HG03520 (cell line): ENCODE data around the gene CTSE.

Experiments
- ATAC-seq: cut with Tn5 transposase; IDR thresholded peaks from one replicate; pipeline ENCODE4 v1.9.1; 2021; ENCODE audit warnings: mild to moderate bottlenecking, moderate library complexity; ENCODE audit not compliant: unreplicated experiment

CTSE gene

DNA sequence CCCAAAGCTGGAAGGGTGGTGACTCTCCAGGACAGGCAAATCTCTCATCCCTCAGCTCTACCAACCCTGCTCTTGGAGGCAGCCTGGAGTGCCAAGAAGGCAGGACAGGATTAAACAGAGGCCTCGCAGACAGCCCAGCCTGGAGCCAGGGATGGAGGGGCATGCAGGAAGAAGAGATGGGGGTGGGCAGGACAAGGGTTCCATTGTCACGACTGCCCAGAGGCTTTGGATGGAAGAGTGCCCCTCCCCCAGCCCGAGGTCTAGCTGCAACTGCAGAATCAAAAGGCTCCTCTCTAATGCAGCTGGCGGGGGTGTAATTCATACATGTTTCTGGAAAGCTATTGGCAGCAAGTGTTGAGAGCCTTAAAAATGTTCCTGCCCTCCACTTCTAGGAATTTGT is 29.3 kb downstream of the CTSE start:
- no peak for ATAC-seq

DNA sequence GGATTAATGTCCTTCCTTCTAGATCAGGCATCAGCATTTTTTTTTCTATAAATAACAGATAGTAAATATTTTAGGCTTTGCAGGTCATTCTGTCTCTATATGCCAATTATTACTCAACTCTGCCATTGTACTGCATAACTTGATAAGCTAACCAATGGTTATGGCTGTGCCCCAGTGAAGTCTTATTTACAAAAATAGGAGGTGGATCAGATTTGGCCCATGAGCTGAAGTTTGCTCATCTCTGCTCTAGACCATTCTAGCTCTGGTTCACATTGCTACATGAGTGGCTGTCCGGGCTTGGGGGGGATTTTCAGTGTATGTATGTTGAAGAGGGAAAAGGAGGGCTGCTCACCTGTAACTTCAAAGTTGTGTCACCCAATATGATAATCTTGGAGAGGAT is 30.6 kb downstream of the CTSE start:
- no peak for ATAC-seq

DNA sequence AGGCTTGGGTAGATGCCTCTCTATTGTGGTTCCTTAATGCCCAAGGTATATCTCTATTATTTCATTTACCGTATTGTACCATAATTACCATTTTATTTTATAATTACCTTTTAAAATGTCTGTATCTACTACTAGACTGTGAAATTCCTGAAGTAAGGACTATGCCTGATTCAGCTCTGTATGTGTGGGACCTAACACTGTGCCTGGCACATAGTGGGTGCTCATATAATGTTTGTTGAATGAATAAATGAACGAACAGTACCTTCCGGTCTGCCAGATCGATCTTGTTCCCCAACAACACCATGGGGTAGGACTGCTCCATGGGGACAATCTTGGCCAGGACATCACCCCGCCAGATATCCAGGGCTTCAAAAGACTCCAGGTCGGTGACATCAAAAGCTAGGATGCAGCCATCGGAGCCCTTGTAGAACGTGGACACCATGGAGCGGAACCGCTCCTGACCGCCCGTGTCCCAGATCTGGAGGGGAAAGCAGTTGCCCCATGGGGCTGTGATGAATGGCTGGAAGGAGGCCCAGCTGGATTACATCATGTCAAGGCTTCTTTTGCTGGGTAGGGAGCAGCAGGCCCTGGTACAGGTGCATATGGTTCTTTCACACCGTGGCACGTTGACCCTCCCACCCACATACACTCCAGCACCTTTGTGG is 31.3 kb downstream of the CTSE start:
- ATAC-seq: no peak

DNA sequence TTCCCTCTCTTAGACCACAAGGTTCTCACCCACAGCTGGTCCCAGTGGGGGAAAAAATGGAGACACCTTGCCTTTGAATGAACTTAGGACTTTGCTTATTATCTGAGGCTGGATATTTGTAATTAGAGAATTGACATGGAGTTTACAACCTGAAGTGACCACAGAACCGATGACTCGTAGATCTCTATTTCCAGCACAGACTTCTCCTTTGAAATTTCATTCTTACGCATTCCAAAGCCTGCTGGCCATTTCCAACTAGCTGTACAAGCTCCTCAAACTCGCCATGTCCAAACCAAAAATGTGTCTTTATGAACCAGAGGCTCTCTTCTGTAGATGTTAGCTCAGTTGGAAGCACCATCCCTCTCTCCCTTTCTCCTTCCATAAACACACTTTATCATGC is 32.5 kb downstream of the CTSE start:
- no peak for ATAC-seq

DNA sequence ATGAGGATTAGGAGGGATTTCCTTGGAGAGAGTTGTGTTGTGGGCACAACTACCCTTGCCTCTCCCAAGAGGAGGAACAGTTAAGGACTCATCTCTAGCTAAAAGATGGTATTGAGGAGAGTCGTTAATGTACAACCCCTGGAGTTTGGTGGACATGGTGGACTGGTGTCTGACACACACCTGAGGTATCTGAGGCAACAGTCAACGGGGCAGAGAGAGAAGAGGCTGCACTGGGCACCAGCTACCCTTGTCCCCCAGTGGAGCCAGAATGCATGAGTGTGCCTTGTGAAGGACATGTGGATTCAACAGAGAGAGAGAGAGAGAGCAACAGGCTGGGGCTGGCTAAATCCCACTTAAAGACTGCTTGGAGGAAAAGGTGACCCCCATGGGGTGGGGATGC is 33.5 kb downstream of the CTSE start:
- ATAC-seq: no peak

DNA sequence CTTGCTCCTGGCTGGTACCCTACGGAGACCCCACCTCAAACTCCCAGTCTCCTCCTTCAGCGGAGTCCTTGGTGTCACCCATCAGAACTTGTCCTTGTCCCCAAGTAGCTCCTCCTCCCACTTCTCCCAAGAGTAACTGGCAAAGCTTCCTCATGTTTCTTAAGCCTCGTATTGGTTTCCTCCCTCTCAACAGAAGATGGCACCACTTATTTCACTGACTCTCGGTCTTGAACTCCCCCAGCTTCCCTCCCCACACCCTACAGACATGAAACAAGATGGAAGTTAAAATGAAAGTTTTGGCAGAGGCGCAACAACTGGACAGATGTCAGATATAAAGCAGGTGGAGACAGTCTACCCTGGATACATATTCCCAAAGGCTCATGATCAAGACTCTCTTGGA is 33.9 kb downstream of the CTSE start:
- no peak for ATAC-seq

DNA sequence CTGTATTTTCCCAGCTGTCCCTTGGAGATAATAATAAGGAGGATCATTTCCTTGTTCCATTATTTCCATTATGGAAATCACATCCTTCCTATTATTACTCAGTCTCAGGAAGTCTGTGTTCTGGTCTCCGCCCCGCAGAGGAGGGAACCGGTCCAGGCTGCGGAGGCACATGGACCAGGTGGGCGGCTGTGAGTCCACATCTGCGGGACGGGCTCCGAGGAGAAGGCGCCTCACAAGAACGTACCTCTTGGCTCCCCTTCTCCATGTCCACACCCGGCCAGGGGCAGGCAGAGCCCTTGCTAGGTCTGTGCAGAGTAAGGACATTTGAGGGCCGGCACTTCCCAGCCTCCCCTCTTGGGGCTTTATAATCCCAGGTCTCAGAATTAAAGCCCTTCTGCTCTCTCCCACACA is 35.1 kb downstream of the CTSE start:
- ATAC-seq: no peak

DNA sequence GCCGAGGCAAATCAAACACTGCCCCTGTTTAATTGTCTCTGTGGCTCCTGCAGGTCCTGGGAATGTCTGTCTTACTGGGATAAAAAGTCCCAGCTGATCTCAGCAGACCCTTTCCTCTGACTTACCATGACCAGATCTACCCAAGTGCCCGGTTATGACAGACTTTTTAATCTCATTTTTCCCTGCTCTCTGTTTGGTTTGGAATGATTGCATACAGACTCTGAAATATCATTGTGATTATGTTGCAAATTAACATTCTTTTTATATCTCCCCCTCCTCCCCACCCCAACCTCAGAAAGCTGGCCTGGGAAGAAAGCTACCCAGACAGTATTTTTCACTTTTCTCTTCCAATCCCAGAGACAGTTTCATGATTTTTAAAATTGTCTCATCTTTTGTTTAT is 36.8 kb downstream of the CTSE start:
- ATAC-seq: no peak

DNA sequence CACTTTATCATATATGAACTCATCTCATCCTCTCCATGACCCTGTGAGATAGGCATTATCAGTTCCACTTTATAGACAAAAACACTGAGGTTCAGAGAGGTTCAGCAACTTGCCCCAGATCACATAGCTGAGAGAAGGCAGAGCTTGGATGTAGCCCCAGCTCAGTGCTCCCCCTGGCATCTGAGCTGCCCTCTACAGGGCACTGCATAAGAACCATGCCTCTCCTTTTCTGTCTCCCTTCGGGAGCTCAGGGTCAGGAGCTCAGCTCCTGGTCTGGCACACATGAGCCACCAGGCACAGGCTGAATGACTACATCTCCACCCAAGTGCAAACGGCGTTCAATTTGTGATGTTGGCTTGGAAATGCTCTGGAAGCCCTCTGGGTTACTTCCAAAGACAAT is 37.4 kb downstream of the CTSE start:
- ATAC-seq: no peak

DNA sequence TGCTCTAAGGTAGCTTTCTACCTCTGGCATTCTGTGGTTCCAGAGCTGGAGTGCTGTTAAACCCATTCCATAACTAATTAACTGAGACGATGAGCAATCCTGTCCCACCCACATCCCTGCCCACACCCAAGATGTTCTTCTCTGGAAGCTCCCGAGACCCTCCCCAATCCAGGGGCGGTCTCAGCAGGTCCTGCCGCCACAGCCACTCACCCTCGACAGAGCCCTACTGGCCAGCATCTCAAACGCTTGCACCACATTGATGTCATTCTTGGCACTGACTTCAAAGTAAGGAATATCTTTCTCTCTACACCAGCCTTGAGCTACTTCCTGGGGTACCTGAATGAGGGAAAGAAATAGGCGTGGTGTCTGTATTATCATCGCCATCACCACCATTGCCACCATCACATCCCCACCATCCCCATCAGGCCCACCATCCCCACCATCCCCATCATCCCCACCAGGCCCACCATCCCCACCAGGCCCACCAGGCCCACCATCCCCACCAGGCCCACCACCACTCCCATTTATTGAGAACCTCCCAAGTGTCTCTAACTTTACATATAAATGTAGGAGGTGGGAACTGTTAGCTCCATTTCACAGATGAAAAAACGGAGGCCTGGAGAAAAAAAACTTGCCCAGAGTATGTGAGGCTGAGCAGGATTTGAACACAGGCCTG is 38.2 kb downstream of the CTSE start:
- ATAC-seq: no peak

DNA sequence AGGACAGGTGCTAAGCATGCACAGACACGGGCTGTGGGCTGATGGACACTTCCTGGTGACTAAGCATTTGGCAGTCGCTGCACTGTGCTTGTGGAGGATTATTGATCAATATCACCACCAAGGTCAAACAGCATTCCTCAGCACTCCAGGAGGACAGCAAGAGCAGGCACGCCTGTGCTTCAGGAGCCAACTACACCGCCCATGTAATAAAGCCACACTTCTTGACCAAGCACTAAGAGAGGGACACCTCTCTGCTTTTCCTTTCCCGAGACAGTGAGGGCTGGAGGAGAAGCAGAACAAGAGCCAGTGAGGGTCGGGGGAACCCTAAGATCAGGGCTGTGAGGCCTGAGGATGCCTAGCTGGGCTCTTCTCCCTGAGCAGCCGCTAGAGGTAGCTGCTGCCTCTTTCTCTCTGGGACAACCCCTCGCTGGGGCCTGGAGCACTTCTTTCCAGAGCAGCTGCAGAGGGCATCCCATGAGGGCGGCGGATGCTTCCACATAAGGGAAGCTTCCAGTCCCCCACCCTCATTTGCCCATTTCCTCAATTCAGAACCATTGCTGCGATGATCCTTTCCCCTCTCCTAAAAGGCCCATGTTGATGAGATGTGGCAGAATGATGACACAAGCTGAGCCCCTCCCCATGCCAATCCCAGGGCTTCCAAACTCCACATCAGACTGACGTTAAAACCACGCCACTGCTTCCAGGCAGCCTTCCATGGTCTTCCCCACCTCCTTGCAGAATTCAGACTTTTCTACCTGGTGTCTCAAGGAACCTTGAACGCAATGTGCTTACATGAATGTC is 39.6 kb downstream of the CTSE start:
- no peak for ATAC-seq

DNA sequence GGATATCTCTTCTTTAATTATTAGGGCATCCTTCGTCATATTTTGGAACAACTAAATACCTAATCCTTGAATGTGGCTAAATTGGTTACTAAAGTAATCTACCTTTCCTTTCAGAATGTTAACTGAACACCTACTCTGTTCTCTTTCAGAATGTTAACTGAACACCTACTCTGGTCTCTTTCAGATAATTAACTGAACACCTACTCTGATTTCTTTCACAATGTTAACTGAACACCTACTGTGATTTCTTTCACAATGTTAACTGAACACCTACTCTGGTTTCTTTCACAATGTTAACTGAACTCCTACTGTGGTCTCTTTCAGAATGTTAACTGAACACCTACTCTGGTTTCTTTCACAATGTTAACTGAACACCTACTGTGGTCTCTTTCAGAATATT is 42.4 kb downstream of the CTSE start:
- no peak for ATAC-seq

DNA sequence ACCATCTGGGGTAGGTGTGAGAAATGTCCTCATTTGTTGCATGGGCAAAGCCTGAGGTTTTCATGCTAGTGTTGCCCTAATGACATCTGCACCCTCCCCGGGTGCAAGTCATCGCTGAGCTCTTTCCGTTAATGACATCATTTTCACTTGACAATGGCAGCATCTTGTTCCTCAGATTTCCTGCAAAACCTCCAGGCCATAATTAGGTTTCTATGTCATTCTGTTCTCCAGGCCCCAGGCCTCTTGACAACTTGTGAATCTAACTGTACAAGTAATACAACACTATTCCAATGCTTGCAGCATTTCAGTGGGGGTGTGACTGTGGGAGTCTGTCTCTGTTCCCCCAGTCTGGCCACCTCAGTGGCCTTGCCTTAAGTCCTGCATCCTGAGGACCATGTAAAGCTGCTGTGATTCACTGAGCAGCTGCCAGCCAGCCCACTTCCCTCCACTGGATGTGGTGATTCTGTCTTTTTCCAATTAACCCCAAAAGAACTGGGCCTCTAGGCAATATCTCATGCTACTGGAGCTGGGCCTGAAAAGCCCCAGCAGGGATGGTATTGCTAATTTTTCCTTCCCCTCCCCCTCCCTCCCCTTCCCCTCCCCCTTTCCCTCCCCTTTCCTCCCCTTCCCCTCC is 43.3 kb downstream of the CTSE start:
- ATAC-seq: no peak

DNA sequence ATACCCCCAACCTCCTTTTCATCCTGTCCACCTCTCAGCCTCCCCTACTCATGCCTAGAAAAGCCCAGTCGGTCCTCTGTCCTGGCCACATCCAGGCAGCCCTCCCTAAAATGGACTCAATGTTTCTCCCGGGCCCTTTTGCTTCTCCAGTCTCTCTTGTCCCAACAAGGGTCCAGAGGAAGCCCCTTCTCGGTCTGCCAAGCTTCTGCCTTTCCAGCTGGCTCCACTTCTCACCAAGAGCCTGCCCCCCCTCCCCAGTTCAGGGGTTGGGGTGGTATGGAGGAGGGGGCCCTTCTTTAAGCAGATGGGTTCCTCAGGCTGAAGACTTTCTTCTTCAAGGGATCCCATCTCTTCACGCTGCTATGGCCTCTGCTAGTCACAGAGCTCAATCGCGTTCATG is 44.4 kb downstream of the CTSE start:
- no peak for ATAC-seq

DNA sequence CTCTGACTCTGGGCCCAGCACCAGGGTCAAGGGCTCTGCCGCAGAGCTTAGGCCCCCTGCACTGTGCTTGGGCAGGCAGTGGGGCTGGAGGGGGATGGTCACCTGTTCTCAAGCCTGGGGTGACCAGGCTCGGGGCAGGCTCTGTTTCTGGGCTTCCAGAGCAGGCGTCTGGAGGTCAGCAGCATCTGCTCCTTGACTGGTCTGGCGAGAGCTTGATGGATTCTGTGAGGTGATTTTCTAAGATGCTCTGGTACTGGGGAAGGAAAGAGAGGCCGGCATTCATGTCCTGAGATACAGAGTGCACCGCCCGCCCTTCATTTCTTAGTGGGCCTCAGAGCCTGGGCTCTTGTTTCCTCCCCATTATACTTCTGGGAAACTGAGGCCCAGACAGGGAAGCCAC is 45.0 kb downstream of the CTSE start:
- no peak for ATAC-seq

DNA sequence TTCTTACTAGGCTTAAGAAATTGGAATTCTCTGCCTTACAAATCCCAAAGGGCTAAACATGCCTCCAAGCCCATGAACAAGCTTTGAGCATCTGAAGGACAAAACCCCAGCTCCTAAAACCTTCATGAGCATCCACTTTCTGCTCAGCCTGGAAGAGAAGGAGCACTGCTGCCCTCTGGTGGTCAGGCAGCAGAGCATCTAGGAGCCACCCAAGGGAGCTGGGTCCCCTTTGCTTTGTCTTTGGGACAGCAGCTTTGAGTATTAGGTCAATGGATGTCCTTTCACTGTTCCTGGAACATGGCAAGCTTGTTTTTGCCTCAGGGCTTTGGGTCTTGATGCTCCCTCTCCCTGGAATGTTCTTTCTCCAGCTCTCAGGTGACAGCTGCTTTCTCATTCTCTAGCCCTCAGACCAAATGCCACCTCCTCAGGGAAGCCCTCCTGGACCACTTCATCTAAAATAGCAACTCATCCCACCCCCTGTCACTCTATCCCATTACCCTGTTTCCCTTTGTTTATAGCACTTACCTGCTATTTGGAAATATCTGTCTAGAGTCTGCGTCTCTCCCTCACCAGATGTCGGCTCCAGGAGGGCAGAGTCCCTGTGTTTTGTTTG is 46.2 kb downstream of the CTSE start:
- no peak for ATAC-seq

DNA sequence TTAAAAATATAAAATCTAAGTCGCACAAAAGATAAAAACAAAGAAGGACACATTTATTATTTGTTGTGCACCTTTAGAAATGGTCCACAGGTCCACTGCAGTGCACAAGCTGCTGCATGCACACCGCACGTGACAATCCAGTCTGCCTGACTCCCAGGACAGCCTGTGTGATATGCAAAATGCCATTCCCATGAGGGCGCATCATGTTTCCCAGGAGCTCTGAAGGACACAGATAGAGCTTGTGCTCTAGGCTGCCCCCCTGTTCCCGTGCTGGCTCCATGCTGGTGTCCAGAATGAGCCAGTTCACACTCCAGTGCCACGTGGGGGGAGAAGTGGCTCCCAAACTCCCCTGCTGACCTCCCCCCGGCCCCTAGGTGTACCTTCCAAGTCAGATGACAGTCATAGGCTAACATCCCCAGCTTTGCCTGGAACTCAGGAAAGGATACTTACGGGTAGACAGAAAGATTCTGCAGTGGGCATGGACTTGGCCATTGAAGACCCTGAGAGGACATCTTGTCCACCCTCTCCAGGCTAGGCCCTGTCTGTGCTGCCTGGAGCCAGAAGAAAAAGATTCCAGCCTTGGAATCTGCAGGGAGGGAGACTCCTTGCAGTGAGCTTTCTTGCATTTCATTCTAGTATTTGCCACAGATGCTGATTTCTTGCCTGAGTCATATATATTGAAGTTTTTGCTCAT is 46.8 kb downstream of the CTSE start:
- ATAC-seq: no peak

DNA sequence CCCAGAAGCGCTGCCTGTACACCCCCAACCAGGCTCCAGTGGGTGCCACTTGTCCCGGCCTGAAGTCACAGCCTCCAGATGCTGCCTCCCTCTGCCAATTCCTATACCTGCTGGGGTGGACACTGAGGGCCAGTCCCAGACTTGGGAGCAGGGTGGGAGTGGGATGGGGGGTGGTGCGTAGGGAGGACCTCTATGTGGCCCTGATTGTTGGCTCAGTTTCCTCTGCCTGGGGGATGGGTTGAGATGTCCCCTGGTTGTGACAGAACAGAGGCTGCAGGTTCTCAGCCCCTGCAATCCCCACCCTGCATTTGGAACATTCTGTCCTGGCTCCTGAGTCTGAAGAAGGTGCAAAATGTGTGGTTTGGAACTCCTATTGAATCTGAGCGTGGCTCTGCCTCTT is 47.7 kb downstream of the CTSE start:
- no peak for ATAC-seq

DNA sequence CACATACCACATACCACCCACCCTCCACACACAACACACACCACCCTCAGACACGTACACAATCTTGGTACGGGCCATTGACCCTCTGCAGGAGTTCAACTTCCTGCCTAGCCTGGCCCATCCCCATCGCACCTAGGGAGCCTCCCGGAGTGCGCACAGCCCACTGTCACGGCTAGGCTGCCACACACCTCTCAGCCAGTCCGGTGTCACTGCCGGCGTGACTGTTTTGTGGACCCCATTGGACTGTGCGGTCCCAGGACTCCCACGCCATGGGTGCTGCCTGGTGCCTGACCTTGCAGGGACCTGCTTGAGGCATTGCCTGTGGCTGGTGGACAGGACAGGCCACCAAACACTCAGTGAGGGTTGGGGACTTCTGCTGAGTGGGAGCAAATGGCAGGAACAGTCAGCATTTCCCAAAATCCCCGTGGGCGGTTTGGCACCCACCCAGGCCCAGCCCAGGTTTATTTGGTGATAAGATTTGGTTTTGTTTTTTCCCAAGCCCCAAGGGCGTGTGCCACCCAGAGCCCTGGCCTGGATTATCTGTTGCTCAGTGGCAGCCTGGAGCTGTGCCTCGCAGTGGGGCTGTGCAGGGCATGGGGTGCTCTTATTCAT is 48.2 kb downstream of the CTSE start:
- ATAC-seq: no peak

DNA sequence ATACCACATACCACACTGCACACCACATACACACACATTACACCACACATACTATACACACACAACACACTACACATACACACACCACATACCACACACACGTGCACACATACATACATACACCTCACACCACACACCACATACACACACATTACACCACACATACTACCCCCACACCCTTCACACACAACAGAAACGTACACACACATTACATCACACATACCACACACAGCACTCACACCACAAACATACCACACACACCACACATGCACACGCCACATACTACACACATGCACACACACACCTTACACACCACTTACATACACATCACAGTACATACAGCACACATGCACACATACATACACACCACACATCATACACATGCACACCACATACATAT is 49.0 kb downstream of the CTSE start:
- ATAC-seq: no peak
